HepG2 (cell line): ENCODE measurements around the gene SOX4. TPM values are rescaled to one million over a fixed set of nuclear protein-coding genes. Genes with fewer than 3 reads are reported as not detected.

Experiments
- BORCS8-MEF2B ChIP-seq: sonication (generic); formaldehyde crosslinking; IDR thresholded peaks from 2 replicates; pipeline ENCODE4 v1.8.0; 2022; ENCODE audit warnings: mild to moderate bottlenecking, missing genetic modification reagents
- CREM ChIP-seq, 2 experiments: sonication (generic) in 1 of 2; formaldehyde crosslinking in 1 of 2; IDR thresholded peaks; 2 replicates each; pipeline versions ENCODE4 v1.4.0 to v1.6.1; 2016 to 2020; ENCODE audit warnings: antibody characterized with exemption in 1 of 2, mild to moderate bottlenecking in 1 of 2, missing genetic modification reagents in 1 of 2
- ELF3 ChIP-seq: IDR thresholded peaks from 2 replicates; pipeline ENCODE4 v1.6.1; 2016; ENCODE audit warnings: missing genetic modification reagents, missing compliant biosample characterization
- GPBP1L1 ChIP-seq: sonication (generic); formaldehyde crosslinking; IDR thresholded peaks from 2 replicates; pipeline ENCODE4 v1.5.0; 2020; ENCODE audit warnings: mild to moderate bottlenecking, missing genetic modification reagents
- HMG20B ChIP-seq: conservative IDR thresholded peaks from 2 replicates; pipeline ENCODE4 v1.6.1; 2016; ENCODE audit warnings: missing genetic modification reagents, missing compliant biosample characterization
- KIAA2018 ChIP-seq: sonication (generic); formaldehyde crosslinking; IDR thresholded peaks from 2 replicates; pipeline ENCODE4 v1.5.0; 2020; ENCODE audit warnings: mild to moderate bottlenecking, missing genetic modification reagents, borderline replicate concordance
- MAZ ChIP-seq, 2 experiments: sonication (generic) in 1 of 2; formaldehyde crosslinking in 1 of 2; IDR thresholded peaks; 2 replicates each; pipeline versions ENCODE4 v1.5.0 to v1.6.1; 2012 to 2020; ENCODE audit warnings: low read depth in 2 of 2, mild to moderate bottlenecking in 2 of 2, borderline replicate concordance in 1 of 2, improper control_type of control experiment in 1 of 2, low read length in 1 of 2, missing genetic modification reagents in 1 of 2, moderate library complexity in 1 of 2
- MXI1 ChIP-seq: IDR thresholded peaks from 3 replicates; pipeline ENCODE4 v1.6.1; 2012; ENCODE audit warnings: low read depth, low read length, inconsistent platforms, borderline replicate concordance
- NR0B2 ChIP-seq: sonication (generic); formaldehyde crosslinking; IDR thresholded peaks from 2 replicates; pipeline ENCODE4 v1.4.0; 2020; ENCODE audit warnings: mild to moderate bottlenecking, missing genetic modification reagents
- POGZ ChIP-seq: sonication (generic); formaldehyde crosslinking; IDR thresholded peaks from 2 replicates; pipeline ENCODE4 v1.4.0; 2020; ENCODE audit warnings: mild to moderate bottlenecking, missing genetic modification reagents
- ZNF10 ChIP-seq: sonication (generic); formaldehyde crosslinking; IDR thresholded peaks from 2 replicates; pipeline ENCODE4 v1.4.0; 2020; ENCODE audit warnings: mild to moderate bottlenecking, low read depth, missing genetic modification reagents, borderline replicate concordance
- ZNF639 ChIP-seq: conservative IDR thresholded peaks from 2 replicates; pipeline ENCODE4 v1.6.1; 2018; ENCODE audit warnings: missing genetic modification reagents
- ZNF740 ChIP-seq: sonication (generic); formaldehyde crosslinking; IDR thresholded peaks from 2 replicates; pipeline ENCODE4 v1.4.0; 2020; ENCODE audit warnings: missing genetic modification reagents
- ZNF773 ChIP-seq: sonication (generic); formaldehyde crosslinking; IDR thresholded peaks from 2 replicates; pipeline ENCODE4 v1.4.0; 2020; ENCODE audit warnings: missing genetic modification reagents, borderline replicate concordance
- polyA plus RNA-seq, 8 experiments: library from polyadenylated mRNA; depleted of rRNA in 3 of 8; stranded (reverse) in 7 of 8; unstranded in 1 of 8; fragments of >200 nt; fragmentation: Illumina TruSeq in 4 of 8; extraction: Trizol in 4 of 8; gene quantifications; 2 replicates each; pipeline versions ENCODE4 v1.2.1 to v1.2.3, GENCODE V29; 2011 to 2016; ENCODE audit warnings: low read depth in 4 of 8, missing spikeins in 1 of 8, mixed read lengths in 1 of 8; ENCODE audit not compliant: insufficient read depth in 1 of 8
- total RNA-seq, 5 experiments: library from RNA; depleted of rRNA; stranded (reverse); fragments of >200 nt; fragmentation: Illumina TruSeq; extraction: Trizol; gene quantifications; 2 replicates each; pipeline ENCODE4 v1.2.3, GENCODE V29; 2016; ENCODE audit warnings: low read depth in 1 of 5

Gene SOX4
- total and polyA plus RNA-seq, 2 of the 13 experiments (the other 11 are each of a cell fraction or from before 2014, with no cell fraction given): 2.6 to 3.4 TPM

- TF ChIP-seq GPBP1L1 (CRISPR knock-in tag) (no peak), ZNF740 (CRISPR knock-in tag) (no peak), ZNF639 (no peak), MXI1 (no peak), HMG20B (CRISPR knock-in tag) (0 out of 2 replicates have a peak, but pooled peaks have one; percentile 20), ZNF10 (CRISPR knock-in tag) (no peak), CREM (IDR thresholded peaks at IDR 0.05) (peak; percentile 10; the same call in 1 of the 2 replicates), CREM (CRISPR knock-in tag; IDR thresholded peaks at IDR 0.05) (no peak), KIAA2018 (CRISPR knock-in tag) (no peak), ELF3 (CRISPR knock-in tag) (peak; percentile 46; the same call in 1 of the 2 replicates), NR0B2 (CRISPR knock-in tag) (no peak), ZNF773 (CRISPR knock-in tag) (no peak), MAZ (IDR thresholded peaks at IDR 0.05; ENCODE audit: borderline replicate concordance, low read depth, low read length) (peak; percentile 15; the same call in 1 of the 2 replicates), MAZ (CRISPR knock-in tag; IDR thresholded peaks at IDR 0.05; ENCODE audit: low read depth) (peak; percentile 41; the same call in 1 of the 2 replicates), POGZ (CRISPR knock-in tag) (0 out of 2 replicates have a peak, but pooled peaks have one; percentile 26), BORCS8-MEF2B (no peak; the same call in 1 of the 2 replicates)
These were observed 3.9 kb upstream of the SOX4 start (continued) for GRCh38 chr6:21589352-21590345.
